D721Med (cell line): Measurements from ENCODE around the gene SENP7.

Source experiments
- DNase-seq: peaks from one replicate; pipeline ENCODE4 v3.0.0; 2011; ENCODE audit warnings: low spot score; ENCODE audit not compliant: insufficient read length
- FAIRE-seq: peaks from 2 replicates; lab custom pipeline; 2011; peaks lifted over from hg19 to GRCh38; lab: Jason Lieb, UNC
- TF ChIP-seq, protein P1 (sequence below): IDR thresholded peaks from 2 replicates; pipeline ENCODE4 v1.5.1; 2012; ENCODE audit warnings: mild to moderate bottlenecking, control low read depth; ENCODE audit not compliant: insufficient read depth; ENCODE audit errors: missing control alignments

The SENP7 gene

DNA sequence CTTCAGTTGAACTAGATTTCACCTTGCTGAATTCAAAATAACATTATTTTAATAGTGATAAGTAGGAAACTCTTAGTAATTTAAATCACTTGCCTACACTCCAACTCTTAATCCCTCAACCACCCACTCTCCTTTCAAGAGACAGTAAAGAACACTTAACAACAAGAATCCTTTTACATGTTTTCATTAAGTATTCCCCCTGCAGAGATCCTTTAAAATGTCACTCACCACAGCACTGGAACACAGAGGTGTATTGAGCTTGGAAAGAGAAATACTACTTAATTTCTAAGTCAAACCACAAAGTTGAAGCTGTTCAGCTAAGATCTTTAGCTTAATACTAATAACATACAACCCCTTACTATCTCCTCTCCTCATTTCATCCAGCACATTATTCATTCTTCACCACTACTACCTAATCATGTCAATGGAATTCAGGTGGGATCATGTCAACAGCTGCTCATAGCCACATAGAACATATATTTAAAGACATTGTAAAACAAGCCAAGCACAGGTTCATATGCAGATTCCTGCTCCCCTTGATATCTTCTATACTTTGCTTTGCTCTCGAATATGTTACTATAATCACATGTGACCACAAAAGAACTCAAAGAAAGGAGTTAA lies 233.1 kb downstream of the SENP7 start:
- no peak for FAIRE-seq
- no peak for DNase-seq
- TF ChIP-seq, protein P1, sequence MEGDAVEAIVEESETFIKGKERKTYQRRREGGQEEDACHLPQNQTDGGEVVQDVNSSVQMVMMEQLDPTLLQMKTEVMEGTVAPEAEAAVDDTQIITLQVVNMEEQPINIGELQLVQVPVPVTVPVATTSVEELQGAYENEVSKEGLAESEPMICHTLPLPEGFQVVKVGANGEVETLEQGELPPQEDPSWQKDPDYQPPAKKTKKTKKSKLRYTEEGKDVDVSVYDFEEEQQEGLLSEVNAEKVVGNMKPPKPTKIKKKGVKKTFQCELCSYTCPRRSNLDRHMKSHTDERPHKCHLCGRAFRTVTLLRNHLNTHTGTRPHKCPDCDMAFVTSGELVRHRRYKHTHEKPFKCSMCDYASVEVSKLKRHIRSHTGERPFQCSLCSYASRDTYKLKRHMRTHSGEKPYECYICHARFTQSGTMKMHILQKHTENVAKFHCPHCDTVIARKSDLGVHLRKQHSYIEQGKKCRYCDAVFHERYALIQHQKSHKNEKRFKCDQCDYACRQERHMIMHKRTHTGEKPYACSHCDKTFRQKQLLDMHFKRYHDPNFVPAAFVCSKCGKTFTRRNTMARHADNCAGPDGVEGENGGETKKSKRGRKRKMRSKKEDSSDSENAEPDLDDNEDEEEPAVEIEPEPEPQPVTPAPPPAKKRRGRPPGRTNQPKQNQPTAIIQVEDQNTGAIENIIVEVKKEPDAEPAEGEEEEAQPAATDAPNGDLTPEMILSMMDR = no peak

DNA sequence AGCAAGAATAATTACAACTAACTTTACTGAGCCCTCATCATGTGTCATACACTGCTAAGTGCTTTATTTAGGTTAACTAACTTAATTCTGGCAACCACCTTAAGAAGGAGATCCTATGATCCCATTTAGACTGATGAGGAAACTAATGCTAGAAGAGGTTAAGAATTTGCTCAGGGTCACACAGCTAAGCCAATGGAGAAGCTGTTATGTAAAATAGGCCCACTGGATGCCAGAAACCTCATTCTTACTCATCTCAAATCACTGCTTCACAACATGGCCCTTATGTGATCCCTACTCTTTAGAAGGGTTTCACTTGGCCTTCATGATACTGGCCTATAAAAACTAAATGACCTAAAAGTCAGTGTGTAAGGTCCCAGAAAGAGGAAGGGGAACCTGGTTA lies 233.8 kb downstream of the SENP7 start:
- DNase-seq (no peak), FAIRE-seq (no peak)
- TF ChIP-seq, protein P1 = no peak

DNA sequence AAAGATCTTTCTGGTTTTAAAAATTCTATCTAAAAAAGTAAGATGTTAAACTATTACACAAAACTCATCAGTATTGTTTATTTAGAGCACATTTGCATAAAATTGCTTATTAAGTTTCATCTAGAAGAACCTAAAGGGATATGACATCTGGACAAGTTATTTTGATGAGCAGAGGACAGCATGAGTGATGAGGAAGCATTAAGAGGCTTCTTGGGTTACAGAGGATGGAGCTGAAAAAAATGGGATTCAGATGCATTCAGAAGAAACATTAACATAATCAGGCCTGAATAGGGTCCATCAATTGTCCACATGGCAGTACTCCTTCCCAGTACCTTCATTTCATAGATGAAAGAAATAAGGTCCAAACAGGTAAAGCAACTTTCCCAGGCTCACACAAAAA lies 234.3 kb downstream of the SENP7 start:
- TF ChIP-seq, protein P1 = no peak
- FAIRE-seq (no peak), DNase-seq (no peak)
